Ishikawa (cell line): Measurements from ENCODE around the gene NFS1.

Experiments used
- CEBPB ChIP-seq: IDR thresholded peaks from 2 replicates; pipeline ENCODE4 v1.6.1; 2012
- CREB1 ChIP-seq: IDR thresholded peaks from 2 replicates; pipeline ENCODE4 v1.6.1; 2012; ENCODE audit warnings: low read depth
- EGR1 ChIP-seq: IDR thresholded peaks from 2 replicates; pipeline ENCODE4 v1.6.1; 2012
- EP300 ChIP-seq: IDR thresholded peaks from 2 replicates; pipeline ENCODE4 v1.6.1; 2012; ENCODE audit warnings: borderline replicate concordance
- FOXM1 ChIP-seq: IDR thresholded peaks from 2 replicates; pipeline ENCODE4 v1.6.1; 2012; ENCODE audit warnings: low read depth, borderline replicate concordance
- MAX ChIP-seq: IDR thresholded peaks from 2 replicates; pipeline ENCODE4 v1.6.1; 2012
- NFIC ChIP-seq: IDR thresholded peaks from 2 replicates; pipeline ENCODE4 v1.6.1; 2012
- RAD21 ChIP-seq: IDR thresholded peaks from 2 replicates; pipeline ENCODE4 v1.6.1; 2012; ENCODE audit warnings: low read depth
- TAF1 ChIP-seq: IDR thresholded peaks from 2 replicates; pipeline ENCODE4 v1.6.1; 2012; ENCODE audit warnings: low read depth, mild to moderate bottlenecking
- TCF12 ChIP-seq: IDR thresholded peaks from 2 replicates; pipeline ENCODE4 v1.6.1; 2012; ENCODE audit warnings: low read depth
- TEAD4 ChIP-seq: IDR thresholded peaks from 2 replicates; pipeline ENCODE4 v1.6.1; 2012
- USF1 ChIP-seq: IDR thresholded peaks from 2 replicates; pipeline ENCODE4 v1.6.1; 2012
- YY1 ChIP-seq: IDR thresholded peaks from 2 replicates; pipeline ENCODE4 v1.6.1; 2012; ENCODE audit warnings: low read depth
- ZBTB7A ChIP-seq: IDR thresholded peaks from 2 replicates; pipeline ENCODE4 v1.6.1; 2012; ENCODE audit warnings: low read depth
- TF ChIP-seq, protein P1 (sequence below): IDR thresholded peaks from 2 replicates; pipeline ENCODE4 v1.6.1; 2012; ENCODE audit warnings: low read depth, mild to moderate bottlenecking

NFS1 gene

GRCh38 chr20:35669221-35669620 is 29.9 kb downstream of the NFS1 start:
- TF ChIP-seq TCF12, result no peak
- no peak for TF ChIP-seq ZBTB7A
- TF ChIP-seq RAD21, result no peak
- no peak for TF ChIP-seq MAX
- TF ChIP-seq YY1, result no peak
- TF ChIP-seq TEAD4, result no peak
- TF ChIP-seq FOXM1, result no peak
- no peak for TF ChIP-seq CEBPB
- TF ChIP-seq, protein P1, sequence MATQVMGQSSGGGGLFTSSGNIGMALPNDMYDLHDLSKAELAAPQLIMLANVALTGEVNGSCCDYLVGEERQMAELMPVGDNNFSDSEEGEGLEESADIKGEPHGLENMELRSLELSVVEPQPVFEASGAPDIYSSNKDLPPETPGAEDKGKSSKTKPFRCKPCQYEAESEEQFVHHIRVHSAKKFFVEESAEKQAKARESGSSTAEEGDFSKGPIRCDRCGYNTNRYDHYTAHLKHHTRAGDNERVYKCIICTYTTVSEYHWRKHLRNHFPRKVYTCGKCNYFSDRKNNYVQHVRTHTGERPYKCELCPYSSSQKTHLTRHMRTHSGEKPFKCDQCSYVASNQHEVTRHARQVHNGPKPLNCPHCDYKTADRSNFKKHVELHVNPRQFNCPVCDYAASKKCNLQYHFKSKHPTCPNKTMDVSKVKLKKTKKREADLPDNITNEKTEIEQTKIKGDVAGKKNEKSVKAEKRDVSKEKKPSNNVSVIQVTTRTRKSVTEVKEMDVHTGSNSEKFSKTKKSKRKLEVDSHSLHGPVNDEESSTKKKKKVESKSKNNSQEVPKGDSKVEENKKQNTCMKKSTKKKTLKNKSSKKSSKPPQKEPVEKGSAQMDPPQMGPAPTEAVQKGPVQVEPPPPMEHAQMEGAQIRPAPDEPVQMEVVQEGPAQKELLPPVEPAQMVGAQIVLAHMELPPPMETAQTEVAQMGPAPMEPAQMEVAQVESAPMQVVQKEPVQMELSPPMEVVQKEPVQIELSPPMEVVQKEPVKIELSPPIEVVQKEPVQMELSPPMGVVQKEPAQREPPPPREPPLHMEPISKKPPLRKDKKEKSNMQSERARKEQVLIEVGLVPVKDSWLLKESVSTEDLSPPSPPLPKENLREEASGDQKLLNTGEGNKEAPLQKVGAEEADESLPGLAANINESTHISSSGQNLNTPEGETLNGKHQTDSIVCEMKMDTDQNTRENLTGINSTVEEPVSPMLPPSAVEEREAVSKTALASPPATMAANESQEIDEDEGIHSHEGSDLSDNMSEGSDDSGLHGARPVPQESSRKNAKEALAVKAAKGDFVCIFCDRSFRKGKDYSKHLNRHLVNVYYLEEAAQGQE, result no peak

GRCh38 chr20:35665949-35666288 is 33.2 kb downstream of the NFS1 start:
- TF ChIP-seq EP300 (no peak), TCF12 (no peak), USF1 (no peak), FOXM1 (no peak), ZBTB7A (no peak)
- TF ChIP-seq, protein P1, result no peak

- no peak for TF ChIP-seq NFIC
- no peak for TF ChIP-seq FOXM1
- peak; percentile 93 for TF ChIP-seq TAF1
- TF ChIP-seq RAD21, result no peak
- TF ChIP-seq YY1, result peak; percentile 97
- TF ChIP-seq TEAD4, result peak; percentile 81
- no peak for TF ChIP-seq CEBPB
- peak; percentile 92 for TF ChIP-seq MAX
- peak; percentile 64; the same call in 1 of the 2 replicates for TF ChIP-seq ZBTB7A
- TF ChIP-seq EP300, result peak; percentile 29; the same call in 1 of the 2 replicates
- TF ChIP-seq CREB1, result peak; percentile 74; the same call in 1 of the 2 replicates
- no peak for TF ChIP-seq USF1
- TF ChIP-seq TCF12, result 0 out of 2 replicates have a peak, but pooled peaks have one; percentile 41
- TF ChIP-seq EGR1, result 0 out of 2 replicates have a peak, but pooled peaks have one; percentile 25
- TF ChIP-seq, protein P1, result no peak
These were observed 34.5 kb downstream of the NFS1 start, which contains the start of the genes CPNE1 and RBM12 for GRCh38 chr20:35664466-35665206. Gene CPNE1, minus strand, starts transcription at chr20:35664900. Its CDS starts 31,977 bp downstream, at chr20:35632923. Gene RBM12, minus strand, starts transcription at chr20:35664900. Its CDS starts 9,578 bp downstream, at chr20:35655322.

- TF ChIP-seq FOXM1 (no peak), MAX (0 out of 2 replicates have a peak, but pooled peaks have one; percentile 44), RAD21 (no peak)
- TF ChIP-seq, protein P1, result no peak
These were observed 35.4 kb downstream of the NFS1 start for GRCh38 chr20:35663516-35664465.
